GM10248 (cell line): ENCODE results near the gene ZNF107.

Experiments
- CTCF ChIA-PET: fragments of 300-600 bp; sonication (Branson Sonifier 250); formaldehyde crosslinking; extraction: SDS; loops from one replicate; lab custom pipeline; 2021; ENCODE audit warnings: antibody characterized with exemption; lab: Yijun Ruan, JAX
- POLR2A ChIA-PET: fragments of 350-650 bp; sonication (Branson Sonifier 250); formaldehyde crosslinking; extraction: SDS; loops from one replicate; lab custom pipeline; 2020; ENCODE audit warnings: antibody characterized with exemption; lab: Yijun Ruan, JAX
- DNase-seq: peaks from one replicate; pipeline ENCODE4 v3.0.0; 2012; ENCODE audit errors: extremely low spot score
- TF ChIP-seq, protein P1 (sequence below): IDR thresholded peaks from 2 replicates; pipeline ENCODE4 v1.5.1; 2012; ENCODE audit warnings: mild to moderate bottlenecking, low read depth; ENCODE audit errors: extremely low read depth, missing control alignments, control extremely low read depth

Gene ZNF107

DNA sequence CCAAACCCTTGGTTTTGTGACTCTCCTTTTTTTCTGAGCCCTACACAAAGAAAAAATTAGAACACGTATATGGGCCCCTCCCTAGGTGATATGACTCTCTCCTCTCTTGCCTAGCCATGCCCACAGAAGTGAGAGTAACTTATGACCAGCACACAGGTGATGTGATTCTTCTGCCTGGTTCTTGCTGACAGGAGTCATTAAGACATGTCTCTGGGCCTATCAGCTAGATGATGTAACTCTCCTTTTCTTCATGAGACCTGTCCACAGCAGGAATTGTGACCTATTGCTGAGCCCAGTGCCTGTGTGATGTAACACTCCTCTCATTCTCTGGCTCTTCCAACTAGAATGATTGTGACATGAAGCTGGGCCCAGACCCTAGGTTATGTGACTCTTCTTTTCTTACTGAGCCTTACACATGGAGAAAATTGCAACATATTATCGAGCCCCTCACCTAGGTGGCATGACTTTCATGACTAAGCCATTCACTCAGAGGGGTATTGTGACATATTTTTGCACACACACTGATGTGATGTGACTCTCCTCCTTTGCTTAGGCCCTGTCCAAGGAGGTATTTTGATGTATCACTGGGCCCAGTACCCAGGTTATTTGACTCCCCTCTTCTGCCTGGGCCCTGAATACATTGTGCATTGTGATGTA, 31.4 kb upstream of the ZNF107 start:
- TF ChIP-seq, protein P1, sequence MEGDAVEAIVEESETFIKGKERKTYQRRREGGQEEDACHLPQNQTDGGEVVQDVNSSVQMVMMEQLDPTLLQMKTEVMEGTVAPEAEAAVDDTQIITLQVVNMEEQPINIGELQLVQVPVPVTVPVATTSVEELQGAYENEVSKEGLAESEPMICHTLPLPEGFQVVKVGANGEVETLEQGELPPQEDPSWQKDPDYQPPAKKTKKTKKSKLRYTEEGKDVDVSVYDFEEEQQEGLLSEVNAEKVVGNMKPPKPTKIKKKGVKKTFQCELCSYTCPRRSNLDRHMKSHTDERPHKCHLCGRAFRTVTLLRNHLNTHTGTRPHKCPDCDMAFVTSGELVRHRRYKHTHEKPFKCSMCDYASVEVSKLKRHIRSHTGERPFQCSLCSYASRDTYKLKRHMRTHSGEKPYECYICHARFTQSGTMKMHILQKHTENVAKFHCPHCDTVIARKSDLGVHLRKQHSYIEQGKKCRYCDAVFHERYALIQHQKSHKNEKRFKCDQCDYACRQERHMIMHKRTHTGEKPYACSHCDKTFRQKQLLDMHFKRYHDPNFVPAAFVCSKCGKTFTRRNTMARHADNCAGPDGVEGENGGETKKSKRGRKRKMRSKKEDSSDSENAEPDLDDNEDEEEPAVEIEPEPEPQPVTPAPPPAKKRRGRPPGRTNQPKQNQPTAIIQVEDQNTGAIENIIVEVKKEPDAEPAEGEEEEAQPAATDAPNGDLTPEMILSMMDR = no peak
- CTCF ChIA-PET = no interaction called here
- DNase-seq = no peak
- POLR2A ChIA-PET = no interaction called here

DNA sequence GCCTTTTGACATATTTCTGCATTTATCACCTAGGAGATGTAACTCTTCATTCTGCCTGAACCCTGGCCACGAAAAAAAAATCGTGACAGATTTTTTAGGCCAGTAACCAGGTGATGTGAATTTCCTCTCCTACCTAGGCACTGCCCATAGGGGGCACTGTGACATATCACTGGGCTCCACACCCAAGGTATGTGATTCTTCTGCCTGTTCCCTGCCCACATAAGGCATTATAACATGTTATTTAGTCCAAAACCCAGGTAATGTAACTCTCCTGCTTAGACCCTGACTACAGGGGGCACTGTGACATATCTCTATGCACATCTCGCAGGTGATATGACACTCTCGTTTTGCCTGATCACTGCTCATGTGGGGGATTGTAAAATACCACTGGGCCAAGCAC, 29.5 kb upstream of the ZNF107 start:
- ChIA-PET POLR2A (no interaction called here), CTCF (no interaction called here)
- no peak for DNase-seq
- TF ChIP-seq, protein P1 = no peak

- no peak for DNase-seq
- ChIA-PET CTCF (no interaction called here), POLR2A (no interaction called here)
- TF ChIP-seq, protein P1 = no peak
Observed at GRCh38 chr7:64637521-64638445, 28.1 kb upstream of the ZNF107 start.

- CTCF ChIA-PET = no interaction called here
- POLR2A ChIA-PET = no interaction called here
- TF ChIP-seq, protein P1 = no peak
- DNase-seq = no peak
Observed at GRCh38 chr7:64638822-64639221, 27.1 kb upstream of the ZNF107 start.

DNA sequence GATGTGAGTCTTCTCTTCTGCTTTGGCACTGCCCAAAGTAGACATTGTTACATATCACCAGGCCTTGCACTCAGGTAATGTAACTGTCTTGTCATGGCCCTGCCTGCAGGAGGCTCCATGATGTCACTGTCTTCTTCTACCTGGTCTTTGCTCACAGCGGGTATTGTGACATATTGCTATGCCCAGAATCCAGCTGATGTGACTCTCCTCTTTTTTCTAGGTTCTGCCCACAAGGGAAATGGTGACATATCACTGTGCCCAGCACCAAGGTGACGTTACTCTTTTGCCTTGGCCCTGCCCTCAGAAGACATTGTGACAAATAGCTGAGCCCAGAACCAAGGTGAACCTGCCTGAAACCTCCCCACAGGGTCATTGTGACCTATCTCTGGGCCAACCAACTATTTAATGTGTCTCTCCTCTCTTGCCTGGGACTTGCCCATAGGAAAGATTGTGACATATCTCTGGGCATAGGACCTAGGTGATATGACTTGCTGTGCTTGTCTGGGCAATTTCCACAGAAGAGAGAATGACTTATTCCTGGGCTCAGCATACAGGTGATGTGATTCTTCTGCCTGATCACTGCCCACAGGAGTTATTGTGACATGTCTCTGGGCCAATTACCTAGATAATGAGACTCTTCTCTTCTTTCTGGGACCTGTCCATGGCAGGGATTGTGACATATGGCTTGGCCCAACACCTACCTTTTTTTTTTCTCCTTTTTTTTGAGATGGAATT, 26.5 kb upstream of the ZNF107 start:
- ChIA-PET POLR2A (no interaction called here), CTCF (no interaction called here)
- TF ChIP-seq, protein P1 = no peak
- no peak for DNase-seq

- TF ChIP-seq, protein P1 = no peak
- ChIA-PET POLR2A (no interaction called here), CTCF (no interaction called here)
- DNase-seq = no peak
Observed at GRCh38 chr7:64640504-64640903, 25.4 kb upstream of the ZNF107 start.
